Naive thymus-derived CD4-positive, alpha-beta T cell (primary cell): ENCODE measurements around the gene NEDD4L. TPM values are rescaled to one million over a fixed set of nuclear protein-coding genes. Genes with fewer than 3 reads are reported as not detected.

ENCODE experiments used
- ATAC-seq: fragments of 150-1000 bp; cut with Tn5 transposase; 2 replicates; pipeline ENCODE4 v1.10.0; 2021; ENCODE audit warnings: mild to moderate bottlenecking, moderate library complexity
- CTCF ChIA-PET: fragments of 350-600 bp; sonication (Branson Sonifier 250); formaldehyde crosslinking; loops from one replicate; lab custom pipeline; 2021; ENCODE audit warnings: antibody characterized with exemption; lab: Charles Lee
- POLR2A ChIA-PET: fragments of 350-600 bp; sonication (Branson Sonifier 250); formaldehyde crosslinking; loops from one replicate; lab custom pipeline; 2021; ENCODE audit warnings: antibody characterized with exemption, inconsistent platforms; lab: Charles Lee
- DNase-seq, 9 donors: peaks; one replicate each; pipeline versions ENCODE4 v3.0.0 to v3.0.0-alpha.2; 2020 to 2022; ENCODE audit warnings: mixed read lengths in 1 of 9
- H3K27ac ChIP-seq: one replicate; pipeline ENCODE4 v1.7.0; 2013; ENCODE audit warnings: mild to moderate bottlenecking, low read depth, low read length, moderate library complexity
- H3K27me3 ChIP-seq, 2 donors: one replicate each; pipeline ENCODE4 v1.7.0; 2013; ENCODE audit warnings: low read length in 2 of 2, mild to moderate bottlenecking in 2 of 2, moderate library complexity in 2 of 2; ENCODE audit not compliant: control insufficient read depth in 2 of 2, insufficient read depth in 2 of 2
- H3K36me3 ChIP-seq, 3 experiments: 1 replicate in 2 of 3; 2 replicates in 1 of 3; pipeline ENCODE4 v1.7.0; 2013; ENCODE audit warnings: low read length in 3 of 3, mild to moderate bottlenecking in 3 of 3, moderate library complexity in 1 of 3; ENCODE audit not compliant: insufficient read depth in 3 of 3, control insufficient read depth in 2 of 3
- H3K4me1 ChIP-seq, 2 donors: one replicate each; pipeline ENCODE4 v1.7.0; 2013; ENCODE audit warnings: low read length in 2 of 2, mild to moderate bottlenecking in 2 of 2, moderate library complexity in 1 of 2; ENCODE audit not compliant: control insufficient read depth in 2 of 2, insufficient read depth in 2 of 2
- H3K4me3 ChIP-seq: 2 replicates; pipeline ENCODE4 v1.7.0; 2013; ENCODE audit warnings: mild to moderate bottlenecking, low read length
- H3K9me3 ChIP-seq, 3 experiments: 1 replicate in 2 of 3; 2 replicates in 1 of 3; pipeline ENCODE4 v1.7.0; 2013; ENCODE audit warnings: low read length in 3 of 3; ENCODE audit not compliant: control insufficient read depth in 2 of 3
- H3K27ac Mint-ChIP-seq, 9 donors: one replicate each; pipeline ENCODE4 v1.8.0; 2020 to 2022; ENCODE audit warnings: mixed read lengths in 9 of 9, mild to moderate bottlenecking in 8 of 9, moderate library complexity in 5 of 9, inconsistent platforms in 2 of 9
- H3K27me3 Mint-ChIP-seq, 5 donors: one replicate each; pipeline ENCODE4 v1.8.0; 2021 to 2022; ENCODE audit warnings: mixed read lengths in 5 of 5, mild to moderate bottlenecking in 1 of 5
- H3K36me3 Mint-ChIP-seq, 5 donors: one replicate each; pipeline ENCODE4 v1.8.0; 2020 to 2022; ENCODE audit warnings: mixed read lengths in 5 of 5, mild to moderate bottlenecking in 3 of 5, inconsistent platforms in 1 of 5
- H3K4me1 Mint-ChIP-seq, 7 donors: one replicate each; pipeline ENCODE4 v1.8.0; 2020 to 2022; ENCODE audit warnings: mixed read lengths in 7 of 7, mild to moderate bottlenecking in 3 of 7, inconsistent platforms in 1 of 7
- H3K4me3 Mint-ChIP-seq, 10 donors: one replicate each; pipeline ENCODE4 v1.8.0; 2020 to 2022; ENCODE audit warnings: mild to moderate bottlenecking in 10 of 10, mixed read lengths in 10 of 10, moderate library complexity in 6 of 10, inconsistent platforms in 2 of 10
- H3K9me3 Mint-ChIP-seq, 11 donors: one replicate each; pipeline ENCODE4 v1.8.0; 2020 to 2022; ENCODE audit warnings: mixed read lengths in 11 of 11, mild to moderate bottlenecking in 4 of 11, inconsistent platforms in 1 of 11, moderate library complexity in 1 of 11
- intact Hi-C, 2 donors: fragments of 100-400 bp; cut with micrococcal nuclease; formaldehyde crosslinking; loops; one replicate each; pipeline ENCODE4 v1.15.1; 2023
- polyA plus RNA-seq, 2 donors: library from polyadenylated mRNA; unstranded; fragments of 300-500 nt; fragmentation: Illumina TruSeq; gene quantifications; one replicate each; pipeline ENCODE4 v1.2.3, GENCODE V29; 2021
- total RNA-seq, 6 experiments: library from RNA in 5 of 6; stranded (reverse) in 5 of 6; gene quantifications; 1 replicate in 5 of 6; 2 replicates in 1 of 6; pipeline ENCODE4 v1.2.3 and lab custom pipeline; 2021 to 2026

NEDD4L gene
- total and polyA plus RNA-seq, 7 experiments from 2014 or later: 1.1 to 10.3 (median 4.2) TPM

- ATAC-seq (no peak), DNase-seq (no peak)
- H3K27me3 ChIP-seq: no peaks in the 10 kb centered on the region
- intact Hi-C loops: no loop called here
- no peaks in the 10 kb centered on the region for H3K36me3 ChIP-seq
- no peaks in the 10 kb centered on the region for H3K4me1 ChIP-seq
- Mint-ChIP-seq H3K4me1 (peaks cover 0 to 11% (median 3%) of the 10 kb centered on the region in 7 donors), H3K27ac (no peak overlapping the region), H3K36me3 (no peaks in the 10 kb centered on the region), H3K27me3 (peaks cover 10 to 17% (median 14%) of the 10 kb centered on the region in 5 donors), H3K4me3 (no peak overlapping the region), H3K9me3 (peaks cover 0 to 3% (median 0%) of the 10 kb centered on the region in 11 donors)
- H3K27ac ChIP-seq: no peak overlapping the region
- CTCF ChIA-PET: no interaction called here
- H3K9me3 ChIP-seq: no peaks in the 10 kb centered on the region
- H3K4me3 ChIP-seq: no peak overlapping the region
- POLR2A ChIA-PET: no interaction called here
Measured at GRCh38 chr18:58101291-58101794, 57.3 kb downstream of the NEDD4L start.

GRCh38 chr18:58102018-58102417 lies 58.0 kb downstream of the NEDD4L start:
- no peaks in the 10 kb centered on the region for H3K27me3 ChIP-seq
- Mint-ChIP-seq H3K4me3 (no peak overlapping the region), H3K36me3 (no peaks in the 10 kb centered on the region), H3K9me3 (peaks cover 0 to 3% (median 0%) of the 10 kb centered on the region in 11 donors), H3K27ac (no peak overlapping the region), H3K27me3 (peaks cover 10 to 17% (median 14%) of the 10 kb centered on the region in 5 donors), H3K4me1 (peaks cover 0 to 11% (median 3%) of the 10 kb centered on the region in 7 donors)
- no peaks in the 10 kb centered on the region for H3K4me1 ChIP-seq
- no peak overlapping the region for H3K27ac ChIP-seq
- DNase-seq (no peak), ATAC-seq (no peak)
- no peak overlapping the region for H3K4me3 ChIP-seq
- no peaks in the 10 kb centered on the region for H3K9me3 ChIP-seq
- intact Hi-C loops: no loop called here
- no peaks in the 10 kb centered on the region for H3K36me3 ChIP-seq
- POLR2A ChIA-PET: no interaction called here
- CTCF ChIA-PET: no interaction called here

- intact Hi-C loops: no loop called here
- Histone ChIP-seq H3K36me3 (no peaks in the 10 kb centered on the region), H3K27ac (no peak overlapping the region), H3K4me3 (no peak overlapping the region), H3K9me3 (no peaks in the 10 kb centered on the region), H3K27me3 (no peaks in the 10 kb centered on the region), H3K4me1 (no peaks in the 10 kb centered on the region)
- Mint-ChIP-seq H3K4me1 (peaks cover 0 to 11% (median 3%) of the 10 kb centered on the region in 7 donors), H3K27ac (no peak overlapping the region), H3K36me3 (no peaks in the 10 kb centered on the region), H3K27me3 (peaks cover 10 to 17% (median 14%) of the 10 kb centered on the region in 5 donors), H3K9me3 (peaks cover 0 to 3% (median 0%) of the 10 kb centered on the region in 11 donors), H3K4me3 (no peak overlapping the region)
- ATAC-seq: no peak
- ChIA-PET CTCF (no interaction called here), POLR2A (no interaction called here)
- DNase-seq: no peak
Measured at GRCh38 chr18:58102875-58103274, 58.8 kb downstream of the NEDD4L start.

GRCh38 chr18:58103339-58103985 lies 59.4 kb downstream of the NEDD4L start:
- Mint-ChIP-seq H3K27me3 (peaks cover 10 to 17% (median 14%) of the 10 kb centered on the region in 5 donors), H3K27ac (no peak overlapping the region), H3K9me3 (peaks cover 0 to 3% (median 0%) of the 10 kb centered on the region in 11 donors), H3K36me3 (no peaks in the 10 kb centered on the region), H3K4me1 (peaks cover 0 to 11% (median 3%) of the 10 kb centered on the region in 7 donors), H3K4me3 (no peak overlapping the region)
- Histone ChIP-seq H3K36me3 (no peaks in the 10 kb centered on the region), H3K9me3 (no peaks in the 10 kb centered on the region), H3K4me1 (no peaks in the 10 kb centered on the region), H3K4me3 (no peak overlapping the region), H3K27me3 (no peaks in the 10 kb centered on the region), H3K27ac (no peak overlapping the region)
- ChIA-PET CTCF (no interaction called here), POLR2A (no interaction called here)
- ATAC-seq (no peak), DNase-seq (no peak)
- intact Hi-C loops: no loop called here

GRCh38 chr18:58104096-58104495 lies 60.1 kb downstream of the NEDD4L start:
- POLR2A ChIA-PET: no interaction called here
- no peaks in the 10 kb centered on the region for H3K36me3 ChIP-seq
- ATAC-seq (no peak), DNase-seq (no peak)
- H3K27me3 ChIP-seq: no peaks in the 10 kb centered on the region
- no peaks in the 10 kb centered on the region for H3K36me3 Mint-ChIP-seq
- no peak overlapping the region for H3K4me3 ChIP-seq
- H3K27me3 Mint-ChIP-seq: peaks cover 10 to 17% (median 14%) of the 10 kb centered on the region in 5 donors
- CTCF ChIA-PET: no interaction called here
- no peaks in the 10 kb centered on the region for H3K4me1 ChIP-seq
- peaks cover 0 to 3% (median 0%) of the 10 kb centered on the region in 11 donors for H3K9me3 Mint-ChIP-seq
- no peak overlapping the region for H3K27ac ChIP-seq
- intact Hi-C loops: no loop called here
- no peak overlapping the region for H3K4me3 Mint-ChIP-seq
- peaks cover 0 to 11% (median 3%) of the 10 kb centered on the region in 7 donors for H3K4me1 Mint-ChIP-seq
- H3K27ac Mint-ChIP-seq: no peak overlapping the region
- H3K9me3 ChIP-seq: no peaks in the 10 kb centered on the region

GRCh38 chr18:58105206-58105887 lies 61.3 kb downstream of the NEDD4L start:
- Mint-ChIP-seq H3K27ac (no peak overlapping the region), H3K27me3 (peaks cover 10 to 18% (median 16%) of the 10 kb centered on the region in 5 donors), H3K9me3 (peaks cover 0 to 3% (median 0%) of the 10 kb centered on the region in 11 donors), H3K4me3 (no peak overlapping the region), H3K4me1 (peaks cover 0 to 11% (median 3%) of the 10 kb centered on the region in 7 donors), H3K36me3 (no peaks in the 10 kb centered on the region)
- ATAC-seq (no peak), DNase-seq (no peak)
- Histone ChIP-seq H3K27ac (no peak overlapping the region), H3K4me3 (no peak overlapping the region), H3K27me3 (no peaks in the 10 kb centered on the region), H3K4me1 (no peaks in the 10 kb centered on the region), H3K36me3 (no peaks in the 10 kb centered on the region), H3K9me3 (no peaks in the 10 kb centered on the region)
- ChIA-PET POLR2A (no interaction called here), CTCF (no interaction called here)
- intact Hi-C loops: no loop called here
